GM12892 (cell line): ENCODE measurements around the gene CUL7.
"Not testable (repeated sequence)": the region's sequence is repeated elsewhere in the genome, so short reads cannot be mapped to it uniquely, and the experiment has no call there.

ENCODE experiments used
- POLR2A ChIP-seq: IDR thresholded peaks from 2 replicates; pipeline ENCODE4 v1.6.1; 2011; ENCODE audit warnings: low read depth, low read length, control low read depth
- POLR2AphosphoS5 ChIP-seq: IDR thresholded peaks from 2 replicates; pipeline ENCODE4 v1.6.1; 2011; ENCODE audit warnings: low read depth, low read length, control low read depth

- TF ChIP-seq POLR2A, POLR2AphosphoS5: not testable (repeated sequence)
Measured at GRCh38 chr6:42998205-42998604, 55.4 kb downstream of the CUL7 start.
